NCI-H2107 treated with DMSO at 0.1 percent for 48 hours (cell line): Measurements from ENCODE around the gene OSBP2.

Experiments used
- DNase-seq: peaks from one replicate; lab custom pipeline; 2025; ENCODE audit not compliant: unreplicated experiment; lab: John Stamatoyannopoulos, UW

Gene OSBP2

DNA sequence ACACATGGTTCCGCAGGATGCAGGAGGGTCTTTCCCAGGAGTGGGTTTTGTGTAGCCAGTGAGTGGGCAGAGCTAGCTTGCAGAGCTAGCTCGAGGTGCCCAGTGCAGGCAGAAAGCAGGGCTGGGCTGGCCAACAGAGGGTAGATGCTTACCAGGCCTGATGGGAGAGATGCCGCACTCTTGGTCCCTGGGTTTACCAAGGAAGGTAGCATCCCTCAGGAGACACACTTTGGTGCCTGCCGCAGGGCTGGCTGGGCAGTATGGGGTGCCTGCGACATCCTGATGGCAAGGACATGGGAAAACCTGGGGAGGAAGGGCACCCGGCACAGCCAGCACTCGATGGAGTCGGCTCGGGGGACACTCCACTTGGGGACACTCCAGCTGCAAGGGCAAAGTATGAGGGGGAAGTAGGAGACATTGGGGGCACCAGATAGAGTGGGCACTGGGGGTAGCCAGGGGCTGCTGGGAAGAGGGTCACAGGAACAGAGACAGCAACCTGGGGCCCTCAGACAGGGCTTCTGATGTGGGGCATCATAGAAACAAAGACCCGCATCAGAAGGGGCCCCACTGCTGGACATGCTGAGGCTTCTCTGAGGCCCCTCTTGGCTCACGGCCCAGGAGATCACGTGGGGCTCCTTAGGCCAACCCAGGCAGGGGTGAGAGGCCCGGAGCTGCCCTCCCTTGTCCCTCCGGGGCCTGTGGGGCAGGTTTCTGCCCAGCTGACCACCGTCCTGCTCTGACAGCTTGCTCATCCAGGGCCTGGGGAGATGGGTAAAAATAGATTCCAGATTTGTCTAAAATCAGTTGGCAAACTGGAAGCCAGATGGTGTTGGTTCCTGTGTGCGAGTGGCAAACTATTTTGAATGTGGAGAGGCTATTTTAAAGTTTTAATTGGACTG, 184.1 kb downstream of the OSBP2 start:
- DNase-seq = no peak

DNA sequence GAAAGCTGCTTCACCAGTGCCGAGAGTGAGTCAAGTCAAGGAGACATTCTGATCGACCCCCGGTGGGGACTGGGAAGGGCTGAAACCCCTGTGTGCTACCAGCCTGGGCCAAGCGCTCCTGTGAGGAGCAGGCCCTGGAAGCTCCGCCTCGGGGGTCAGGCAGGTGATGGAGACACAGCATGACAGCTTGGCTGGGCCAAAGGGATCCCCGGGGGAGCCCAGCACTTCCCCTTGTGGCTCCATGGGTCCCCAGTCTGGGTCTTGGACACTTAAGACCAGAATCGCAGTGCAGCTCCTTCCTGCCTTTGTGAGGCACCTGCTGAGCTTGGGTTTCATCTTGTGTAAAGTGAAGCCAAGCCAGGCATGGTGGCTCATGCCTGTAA, 184.7 kb downstream of the OSBP2 start:
- DNase-seq = no peak

DNA sequence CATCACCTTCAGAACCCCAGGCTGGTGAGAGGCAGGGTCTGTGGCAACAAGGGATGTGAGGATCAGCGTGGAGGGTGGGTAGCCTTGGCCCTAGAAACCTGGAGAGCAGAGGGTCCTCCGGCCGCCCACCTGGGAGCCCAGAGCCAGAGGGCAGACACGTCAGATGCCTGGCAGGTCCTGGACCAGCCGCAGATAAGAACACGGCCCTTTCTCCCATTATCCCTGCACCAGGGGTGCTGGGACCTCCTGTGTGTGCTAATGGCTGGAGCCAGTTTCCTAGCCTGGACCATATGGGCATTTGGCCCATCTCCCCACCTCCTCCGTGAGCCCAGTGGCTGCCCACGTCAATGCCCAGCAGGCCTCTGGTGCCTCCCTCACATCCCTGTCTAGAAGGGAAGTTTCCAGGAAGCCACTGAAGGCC, 185.5 kb downstream of the OSBP2 start:
- no peak for DNase-seq

DNA sequence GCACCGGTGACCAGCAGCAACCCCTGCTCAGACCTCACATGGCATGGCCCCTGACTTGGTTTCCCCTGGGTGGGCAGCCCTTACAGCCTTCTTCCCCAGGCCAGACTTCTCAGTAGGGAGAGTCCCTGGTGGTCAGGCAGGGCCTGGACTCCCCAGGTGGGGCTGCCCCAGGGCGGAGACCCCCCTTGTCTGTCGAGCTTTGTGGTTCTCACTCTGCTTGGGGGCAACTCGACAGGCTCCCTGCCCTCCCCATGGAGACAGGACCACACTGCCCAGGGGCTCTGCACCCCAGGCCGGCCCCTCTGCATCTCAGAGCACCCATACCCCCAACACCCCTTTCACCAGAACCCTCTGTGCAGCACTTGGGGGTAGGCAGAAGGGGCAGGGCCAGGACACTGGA, 186.2 kb downstream of the OSBP2 start:
- no peak for DNase-seq

DNA sequence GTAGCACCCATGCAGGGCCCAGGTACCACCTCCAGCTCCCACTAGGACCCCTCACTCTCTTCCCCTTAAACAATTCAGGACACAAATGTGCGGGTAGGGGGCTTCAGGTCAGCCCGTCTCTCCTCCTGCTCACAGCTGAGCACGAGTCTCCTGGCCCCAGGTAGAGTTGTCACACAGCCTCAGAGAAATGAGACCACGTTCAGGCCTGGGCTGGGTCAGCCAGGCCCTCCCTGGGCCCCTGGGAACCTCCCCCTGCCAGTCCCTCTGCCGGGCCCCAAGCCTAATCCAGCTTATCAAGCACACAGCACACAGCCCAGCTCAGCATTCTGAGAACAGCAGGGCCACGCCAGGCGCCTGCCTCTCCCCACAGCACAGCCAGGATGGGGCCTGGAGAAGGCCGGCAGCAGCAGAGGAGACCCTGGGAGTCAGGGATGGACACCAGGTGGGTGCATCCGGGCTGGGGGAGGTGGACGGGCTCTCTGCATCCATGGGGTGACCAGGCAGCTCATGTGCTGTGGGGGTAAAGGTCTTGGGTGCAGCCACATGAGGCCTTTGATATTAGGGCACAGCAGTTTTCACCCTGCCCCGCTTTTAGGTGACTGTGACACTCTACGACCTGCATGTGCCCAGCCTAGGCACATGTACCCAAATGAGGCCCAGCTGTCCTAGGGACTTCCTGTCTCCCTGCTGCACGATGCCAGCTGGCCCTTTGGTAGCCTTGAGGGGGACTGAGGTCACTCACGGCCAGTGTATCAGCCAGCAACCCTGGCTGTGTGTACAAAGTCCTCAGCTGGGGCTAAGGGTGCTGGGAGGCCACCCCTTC, 186.9 kb downstream of the OSBP2 start:
- no peak for DNase-seq

DNA sequence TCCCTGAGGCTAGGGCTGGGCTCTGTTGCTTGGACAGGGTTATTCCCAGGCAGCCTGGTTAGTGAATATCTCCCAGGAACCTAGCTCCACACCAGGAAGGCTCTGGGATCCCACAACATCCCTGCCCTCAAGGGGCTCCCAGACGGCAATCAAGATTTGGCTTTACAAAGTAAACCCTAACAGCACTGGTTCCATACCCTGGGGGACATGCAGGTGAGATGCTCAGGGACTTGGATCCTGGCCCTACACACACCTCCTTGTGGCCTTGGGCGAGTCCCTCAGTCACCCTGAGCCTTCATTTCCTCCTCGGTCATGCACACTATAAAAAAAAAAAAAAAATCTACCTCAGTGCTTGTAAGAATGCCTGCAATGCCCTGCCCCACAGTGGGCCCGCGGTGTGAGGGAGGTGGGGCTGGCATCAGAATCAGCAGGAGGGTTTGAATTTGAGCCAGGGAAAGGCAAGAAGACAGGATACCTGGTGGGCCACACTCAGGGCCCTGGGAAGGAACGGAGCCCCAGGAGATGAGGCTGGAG, 187.6 kb downstream of the OSBP2 start:
- DNase-seq = no peak

DNA sequence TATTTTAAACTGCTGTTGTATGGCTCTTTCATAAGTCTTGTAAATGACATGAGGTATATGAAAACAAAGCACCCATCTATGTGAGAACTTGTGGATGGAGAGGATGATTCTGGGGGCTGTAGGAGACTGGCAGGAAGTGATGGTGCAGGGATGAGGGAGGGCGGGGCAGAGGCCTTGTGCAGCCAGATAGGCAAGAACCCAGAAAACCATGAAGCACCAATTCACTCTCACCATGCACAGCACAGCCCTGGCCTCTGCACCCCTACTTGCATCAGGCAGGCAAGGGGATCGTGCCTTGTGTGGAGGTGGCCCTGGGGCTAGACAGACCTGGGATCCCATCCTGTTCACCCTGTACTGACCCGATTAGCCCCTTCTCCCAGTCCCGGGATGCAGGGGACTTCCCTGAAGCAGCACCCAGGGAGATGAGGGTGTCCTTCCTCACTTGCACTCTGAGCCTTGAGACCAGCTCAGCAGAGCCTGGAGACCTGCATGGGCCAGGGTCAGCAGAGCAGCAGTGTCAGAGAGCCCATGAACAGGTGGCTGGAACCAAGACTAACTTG, 188.4 kb downstream of the OSBP2 start:
- no peak for DNase-seq

DNA sequence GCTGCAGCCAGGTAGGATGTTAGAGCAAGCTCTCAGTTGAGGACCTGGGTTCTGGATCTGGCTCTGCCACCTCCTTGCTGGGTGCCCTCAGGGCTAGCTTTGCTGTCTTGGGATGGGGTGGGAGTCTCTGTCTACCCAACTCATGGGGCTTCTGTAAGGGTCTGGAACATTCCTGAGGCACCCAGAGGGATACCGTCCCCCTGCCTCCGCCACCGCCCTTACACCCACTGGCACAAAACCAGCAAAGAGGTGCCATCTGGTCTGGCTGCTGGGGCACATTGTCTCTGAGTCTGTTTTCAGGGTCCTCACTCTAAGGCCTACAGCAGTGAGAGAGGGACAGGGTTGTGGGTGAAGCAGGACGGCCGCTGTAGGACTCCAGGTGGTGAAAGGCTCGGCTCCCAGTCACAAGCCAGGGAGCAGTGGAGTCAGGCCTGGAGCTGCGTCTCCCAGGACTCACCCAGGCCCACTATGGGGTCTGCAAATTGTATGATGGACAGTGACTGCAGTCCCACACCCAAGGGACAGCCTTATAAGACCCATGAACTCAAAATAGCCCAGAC, 189.0 kb downstream of the OSBP2 start:
- DNase-seq = no peak

DNA sequence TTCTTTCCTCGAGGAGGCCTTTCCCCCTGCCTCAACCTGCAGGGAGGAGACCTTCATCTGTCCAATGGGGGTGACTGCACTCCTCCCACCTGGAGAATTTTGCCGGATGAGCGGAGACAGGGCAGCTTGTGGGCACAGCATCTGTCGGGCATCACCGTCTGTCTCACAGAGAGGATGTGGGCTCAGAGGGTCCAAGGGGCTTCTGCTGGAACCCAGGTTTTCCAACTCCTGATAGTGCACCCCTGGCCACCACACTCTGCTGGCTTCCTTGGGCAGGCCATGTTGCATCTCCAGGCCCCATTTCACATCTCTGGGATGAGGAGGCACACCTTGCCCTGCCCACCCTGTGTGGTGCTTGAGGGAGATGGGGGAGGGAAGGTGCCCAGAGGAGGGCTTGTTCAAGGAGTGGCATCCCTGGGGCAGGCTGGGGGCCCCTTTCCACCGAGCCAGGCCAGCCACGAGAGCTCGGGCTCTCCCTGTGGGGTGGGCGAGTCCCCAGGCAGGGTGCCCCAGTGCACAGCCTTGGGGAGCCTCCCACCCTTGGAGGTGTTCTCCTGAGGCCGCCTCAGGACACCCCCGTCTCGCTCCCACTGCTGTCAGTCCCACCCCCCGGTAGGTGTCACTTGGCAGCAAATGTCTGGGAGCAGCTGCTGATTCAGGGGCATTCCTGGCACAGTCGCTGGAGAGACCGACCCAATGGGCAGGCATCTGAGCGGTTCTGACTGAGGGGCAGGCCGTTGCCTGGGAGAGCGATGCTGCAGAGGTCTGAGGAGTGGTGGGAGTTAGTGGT, 189.7 kb downstream of the OSBP2 start:
- no peak for DNase-seq

DNA sequence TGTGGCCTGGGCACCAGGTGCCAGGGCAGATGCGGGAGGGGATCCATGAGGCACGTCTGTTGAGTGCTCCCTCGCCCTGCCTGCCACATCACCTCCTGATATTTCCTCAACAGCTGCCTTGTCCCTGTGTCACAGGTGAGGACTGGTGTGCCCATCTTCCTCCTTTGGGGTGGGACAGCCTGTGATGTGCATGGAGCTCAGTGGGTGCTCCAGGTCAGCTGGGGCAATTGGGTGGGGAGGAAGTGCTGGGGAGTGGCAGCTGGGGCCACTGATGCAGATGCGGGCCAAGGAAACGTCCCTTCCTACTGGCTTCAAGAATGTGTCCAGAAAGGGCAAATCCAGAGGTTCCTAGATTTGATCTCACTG, 190.3 kb downstream of the OSBP2 start:
- no peak for DNase-seq

DNA sequence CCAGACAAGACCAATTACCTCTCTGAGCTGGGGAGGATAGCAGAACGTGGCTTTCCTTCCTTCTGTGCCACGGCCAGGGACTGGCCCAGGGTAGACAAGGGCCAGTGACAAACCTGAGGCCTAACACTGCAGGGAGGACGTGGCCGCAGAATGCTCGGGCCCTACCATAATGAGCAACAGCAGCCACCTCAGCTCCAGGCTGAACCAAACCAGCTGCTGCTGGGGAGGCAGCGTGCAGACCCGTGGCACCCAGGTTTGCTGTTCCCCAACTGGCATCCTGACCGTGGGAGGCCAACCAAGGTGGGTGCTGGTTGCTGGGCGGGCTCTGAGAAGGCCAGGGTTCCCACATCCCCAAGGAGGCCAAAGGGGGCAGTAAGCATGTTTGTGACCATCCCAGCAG, 190.9 kb downstream of the OSBP2 start:
- no peak for DNase-seq

DNA sequence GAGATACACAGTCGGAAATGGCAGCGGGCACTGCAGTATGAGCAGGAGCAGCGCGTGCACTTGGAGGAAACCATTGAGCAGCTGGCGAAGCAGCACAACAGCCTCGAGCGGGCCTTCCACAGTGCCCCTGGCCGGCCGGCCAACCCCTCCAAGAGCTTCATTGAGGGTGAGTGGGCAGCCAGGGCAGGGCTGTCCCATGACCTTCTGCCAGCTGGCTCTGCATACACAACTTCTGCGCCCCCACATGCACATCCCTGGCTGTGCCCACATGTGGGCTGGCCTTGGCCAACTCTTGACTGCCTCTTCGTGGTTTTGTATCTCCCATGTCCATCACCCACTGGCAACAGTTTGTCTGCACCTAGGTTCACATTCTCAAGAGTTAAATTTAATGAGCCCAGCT, 192.8 kb downstream of the OSBP2 start:
- DNase-seq = no peak

DNA sequence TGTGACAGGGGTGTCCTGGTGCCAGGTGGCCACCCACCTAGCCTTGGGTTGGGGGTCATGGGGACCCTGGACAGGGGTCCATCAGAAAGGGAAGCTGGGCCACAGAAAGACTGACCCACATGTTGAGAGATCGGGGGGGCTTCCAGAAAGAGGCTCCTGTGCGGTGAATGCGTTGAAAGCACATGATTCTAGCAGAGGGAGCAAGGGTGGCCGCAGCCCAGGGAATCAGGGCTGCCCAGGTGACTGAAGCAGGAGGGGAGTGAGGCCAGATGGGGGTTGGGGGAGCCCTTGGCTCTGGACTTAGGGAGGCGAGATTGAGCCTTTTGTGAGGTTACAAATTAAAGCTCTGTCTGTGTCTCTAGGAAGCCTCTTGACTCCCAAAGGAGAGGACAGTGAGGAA, 193.2 kb downstream of the OSBP2 start:
- DNase-seq = no peak

DNA sequence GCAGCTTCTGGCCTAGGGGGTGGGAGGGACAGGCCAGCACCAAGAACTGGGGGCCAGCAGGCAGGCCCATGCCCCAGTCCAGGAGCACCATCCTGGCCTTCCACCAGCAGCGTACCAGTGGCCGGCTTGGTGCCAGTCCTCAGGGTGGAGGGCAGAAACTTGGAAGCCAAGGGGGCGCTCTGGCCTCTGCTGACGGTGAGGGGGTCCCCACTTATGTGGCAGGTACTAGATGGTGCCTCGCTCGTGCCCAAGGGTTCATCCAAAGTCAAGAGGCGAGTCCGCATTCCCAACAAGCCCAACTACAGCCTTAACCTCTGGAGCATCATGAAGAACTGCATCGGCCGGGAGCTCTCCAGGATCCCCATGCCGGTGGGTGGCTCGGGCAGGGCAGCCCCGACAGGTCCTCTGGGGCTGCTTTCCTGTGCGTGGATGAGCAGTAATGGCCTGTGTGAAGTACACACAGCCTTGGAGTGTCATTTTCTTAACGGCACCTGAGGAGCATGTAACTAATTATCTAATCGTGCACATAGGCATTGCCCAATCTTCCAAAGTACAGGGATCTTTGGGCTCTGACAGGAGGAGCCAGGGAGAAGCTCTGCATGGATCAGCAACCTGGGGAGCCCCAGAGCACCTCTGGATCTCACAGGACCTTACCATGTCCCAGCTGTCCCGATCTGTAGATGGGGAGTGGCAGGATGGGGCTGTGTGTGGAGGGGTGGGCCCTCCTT, 194.8 kb downstream of the OSBP2 start:
- DNase-seq = no peak

DNA sequence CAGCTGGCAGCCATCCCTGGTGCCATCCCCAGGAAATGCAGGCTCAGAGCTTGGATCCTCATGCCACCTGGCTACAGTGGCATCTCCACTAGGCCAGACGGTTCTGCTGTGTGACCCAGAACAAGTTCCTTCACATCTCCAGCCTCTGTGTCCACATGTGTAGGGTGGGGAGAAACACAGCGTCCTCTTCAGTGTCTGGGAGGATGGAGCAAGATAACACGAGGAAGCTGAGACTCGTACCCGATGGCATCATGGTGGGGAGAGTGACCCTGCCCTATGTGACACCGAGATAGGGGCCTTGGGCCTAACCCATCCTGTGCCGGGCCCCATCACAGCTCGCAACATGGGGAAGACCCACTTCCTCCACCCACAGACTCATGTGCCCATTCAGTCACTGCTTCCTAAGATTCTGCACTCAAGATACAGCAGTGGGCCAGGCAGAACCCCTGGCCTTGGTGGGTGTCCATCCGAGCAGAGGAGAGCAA, 195.4 kb downstream of the OSBP2 start:
- no peak for DNase-seq

DNA sequence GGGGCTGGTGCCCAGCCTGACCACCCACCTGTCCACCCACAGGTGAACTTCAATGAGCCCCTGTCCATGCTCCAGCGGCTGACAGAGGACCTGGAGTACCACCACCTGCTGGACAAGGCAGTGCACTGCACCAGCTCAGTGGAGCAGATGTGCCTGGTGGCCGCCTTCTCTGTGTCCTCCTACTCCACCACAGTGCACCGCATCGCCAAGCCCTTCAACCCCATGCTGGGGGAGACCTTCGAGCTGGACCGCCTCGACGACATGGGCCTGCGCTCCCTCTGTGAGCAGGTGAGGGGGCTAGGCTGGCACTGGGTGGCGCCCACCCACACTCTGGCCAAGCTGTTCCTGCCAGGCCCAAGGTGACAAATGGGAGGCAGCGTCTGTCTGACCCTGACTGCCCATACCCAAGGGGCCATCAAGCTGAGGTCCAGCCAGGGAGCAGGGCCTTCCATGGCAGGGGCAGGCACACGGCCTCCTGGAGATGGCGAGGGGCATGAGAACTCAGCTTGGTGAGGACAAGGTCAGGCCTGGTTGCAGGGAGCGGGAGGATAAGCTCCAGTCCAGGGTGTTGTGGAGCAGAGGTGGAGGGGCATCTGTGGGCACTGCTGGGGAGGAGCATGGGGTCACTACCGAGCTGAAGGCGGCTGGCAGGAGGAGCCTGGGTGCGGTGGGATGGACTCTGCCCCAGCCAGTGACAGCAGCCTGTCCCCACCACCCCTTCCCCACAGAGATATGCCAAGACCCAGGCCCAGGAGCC, 196.2 kb downstream of the OSBP2 start:
- no peak for DNase-seq

DNA sequence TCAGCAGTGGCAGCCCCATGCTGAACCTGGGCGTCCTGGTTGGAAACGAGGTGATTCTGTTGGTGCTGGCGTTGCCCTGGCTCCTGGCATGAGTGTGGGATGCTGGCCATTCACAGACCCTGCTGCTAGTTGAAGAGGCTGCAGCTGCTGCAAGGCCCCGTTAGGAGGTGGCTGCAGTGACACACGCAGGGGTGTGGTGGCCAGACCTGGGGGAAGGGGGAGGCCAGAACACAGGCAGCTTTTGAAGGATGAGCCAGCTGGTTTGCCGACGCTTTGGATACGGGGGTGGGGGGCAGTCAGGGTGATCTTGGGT, 196.7 kb downstream of the OSBP2 start:
- DNase-seq = no peak

DNA sequence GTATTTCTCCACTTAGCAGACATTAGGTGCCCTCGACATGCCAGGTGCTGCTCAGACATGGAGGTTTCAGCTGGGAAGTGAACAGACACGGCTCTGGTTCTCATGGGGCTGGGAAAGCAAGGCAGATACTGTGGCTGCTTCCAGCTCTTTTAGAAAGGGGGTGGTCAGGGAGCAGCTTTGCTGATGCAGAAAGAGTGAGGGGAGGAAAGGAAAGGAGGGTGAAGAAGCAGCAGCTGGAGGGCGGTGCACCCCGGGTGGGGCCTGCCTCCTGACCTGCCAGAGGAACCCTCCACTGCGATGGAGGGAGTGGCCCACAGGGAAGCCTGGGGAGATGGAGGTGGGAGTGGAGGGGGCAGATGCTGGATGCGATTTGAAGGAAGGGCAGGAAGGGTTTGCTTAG, 197.1 kb downstream of the OSBP2 start:
- DNase-seq = no peak

DNA sequence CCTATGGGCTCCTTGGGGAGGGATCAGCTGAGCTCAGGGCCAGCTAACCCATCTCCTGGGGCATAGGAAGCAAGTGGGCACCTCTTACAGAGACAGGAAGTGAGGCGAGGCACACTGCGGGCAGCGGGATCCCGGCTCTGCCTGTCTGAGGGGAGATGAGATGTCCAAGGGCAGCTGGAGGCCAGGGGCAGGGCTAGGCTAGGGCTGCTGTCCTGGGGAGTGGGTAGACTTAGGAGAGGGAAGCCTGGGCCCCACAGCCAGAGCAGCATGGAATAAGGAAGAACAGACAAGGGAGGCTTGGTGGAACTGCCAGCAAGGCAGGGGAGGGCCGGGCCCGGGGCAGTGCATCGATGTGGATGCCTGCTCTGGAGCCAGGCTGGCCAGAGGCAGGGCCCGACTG, 197.6 kb downstream of the OSBP2 start:
- DNase-seq = no peak
